Middle frontal gyrus (tissue), 1 donor: Measurements from ENCODE around the gene GBX1.

Experiments
- DNase-seq: peaks from one replicate; pipeline ENCODE4 v3.0.0-alpha.2; 2015; ENCODE audit warnings: low spot score; ENCODE audit errors: extremely low spot score

Gene GBX1

DNA sequence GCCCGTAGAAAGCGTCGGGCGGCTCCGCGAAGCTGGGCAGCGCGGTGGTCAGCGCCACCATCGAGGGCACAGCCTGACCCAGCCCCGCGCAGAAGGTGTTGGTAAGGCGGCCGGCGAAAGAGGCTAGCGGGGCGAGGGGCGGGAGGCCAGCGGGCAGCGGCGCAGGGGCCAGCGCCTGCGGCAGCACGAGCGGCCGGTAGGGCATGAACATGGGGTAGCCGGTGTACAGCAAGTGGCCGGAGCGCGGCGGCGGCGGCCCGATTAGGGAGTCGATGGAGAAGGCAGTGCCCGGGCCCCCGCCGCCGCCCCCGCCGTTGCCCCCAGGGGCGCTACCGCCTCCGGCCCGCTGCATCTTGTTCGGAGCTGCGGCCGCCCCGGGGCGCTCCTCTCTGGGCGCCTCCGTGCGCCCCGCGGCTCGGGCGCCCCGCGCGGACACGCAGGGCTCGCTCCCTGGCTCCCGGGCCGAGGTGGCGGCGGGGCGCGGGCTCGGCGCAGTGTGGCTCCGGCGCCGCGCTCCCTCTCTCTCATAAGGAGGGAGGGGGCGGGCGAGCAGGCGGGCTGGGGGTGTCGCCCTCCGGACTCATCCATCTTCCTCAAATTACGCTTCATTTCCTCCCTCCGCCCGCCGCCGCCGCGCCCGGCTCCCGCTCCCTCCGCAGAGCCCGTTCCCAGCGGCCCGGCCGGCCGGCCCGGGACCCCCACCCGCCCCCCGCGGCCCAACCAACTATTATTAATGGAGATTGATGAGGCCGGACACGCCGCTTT lies at the start of gene GBX1:
Gene GBX1 (minus strand): TSS at position 498 of the 765 bp plus-strand sequence. CDS start 146 bp downstream, at position 352.
- DNase-seq, result no peak

- DNase-seq, result no peak
Measured at GRCh38 chr7:151215396-151215795, 47.9 kb upstream of the GBX1 start.

- no peak for DNase-seq
Measured at GRCh38 chr7:151213826-151214225, 46.3 kb upstream of the GBX1 start.

DNA sequence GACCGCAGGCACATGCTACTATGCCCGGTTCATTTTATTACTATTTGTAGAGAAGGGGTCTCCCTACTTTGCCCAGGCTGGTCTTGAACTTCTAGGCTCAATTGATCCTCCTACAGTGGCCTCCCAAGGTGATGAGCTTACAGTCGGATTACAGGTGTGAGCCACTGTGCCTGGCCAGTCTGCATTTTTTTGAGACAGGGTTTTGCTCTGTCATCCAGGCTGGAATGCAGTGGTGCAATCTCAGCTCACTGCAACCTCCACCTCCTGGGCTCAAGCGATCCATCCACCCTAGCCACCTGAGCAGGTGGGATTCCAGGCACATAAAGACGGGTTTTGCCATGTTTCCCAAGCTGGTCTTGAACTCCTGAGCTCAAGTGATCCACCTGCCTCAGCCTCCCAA lies 45.1 kb upstream of the GBX1 start:
- DNase-seq, result no peak

- no peak for DNase-seq
Measured at GRCh38 chr7:151211155-151211772, 43.8 kb upstream of the GBX1 start.

DNA sequence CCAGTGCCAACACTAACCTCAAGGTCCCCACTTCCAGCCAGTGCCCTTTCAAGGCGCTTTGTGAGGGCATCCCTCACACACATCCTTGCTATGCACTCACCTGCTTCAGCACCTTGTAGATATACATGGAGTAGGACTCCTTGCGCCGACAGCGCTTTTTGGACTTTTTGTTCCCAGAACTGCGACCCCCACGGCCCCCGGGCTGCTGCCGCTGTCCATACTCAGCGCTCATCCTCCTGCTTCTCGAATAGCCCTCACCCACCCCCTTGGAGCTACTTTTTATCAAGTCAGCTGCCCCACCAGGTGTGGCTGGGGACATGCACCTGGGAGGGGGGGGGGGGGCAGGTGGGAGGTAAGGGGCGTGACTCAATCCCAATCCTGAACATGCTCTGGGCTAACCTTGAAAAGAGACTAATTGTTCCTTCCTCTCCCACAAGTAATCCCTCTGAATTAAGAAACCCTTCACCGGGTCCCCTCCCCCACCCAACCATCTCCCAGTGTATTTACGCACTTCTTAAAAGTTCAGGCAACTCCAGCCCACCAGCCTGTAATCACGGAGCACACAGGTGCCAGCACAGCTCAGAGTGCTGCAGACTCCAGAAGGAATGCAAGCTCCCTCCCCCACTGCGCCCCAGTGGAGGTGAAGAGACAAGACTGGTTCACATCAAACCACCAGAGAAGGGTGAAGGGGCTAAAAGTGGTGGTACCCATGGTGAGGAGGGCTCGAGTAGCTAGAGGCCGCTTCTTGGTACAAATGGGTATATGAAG lies 42.8 kb upstream of the GBX1 start, which contains the start of gene H2BK1:
Gene H2BK1 (minus strand): TSS at position 402 of the 768 bp plus-strand sequence. CDS start 170 bp downstream, at position 232.
- no peak for DNase-seq

- no peak for DNase-seq
Measured at GRCh38 chr7:151209588-151209987, 42.1 kb upstream of the GBX1 start.

- DNase-seq, result no peak
Measured at GRCh38 chr7:151208253-151208862, 40.9 kb upstream of the GBX1 start.

- no peak for DNase-seq
Measured at GRCh38 chr7:151207804-151208203, 40.3 kb upstream of the GBX1 start.

DNA sequence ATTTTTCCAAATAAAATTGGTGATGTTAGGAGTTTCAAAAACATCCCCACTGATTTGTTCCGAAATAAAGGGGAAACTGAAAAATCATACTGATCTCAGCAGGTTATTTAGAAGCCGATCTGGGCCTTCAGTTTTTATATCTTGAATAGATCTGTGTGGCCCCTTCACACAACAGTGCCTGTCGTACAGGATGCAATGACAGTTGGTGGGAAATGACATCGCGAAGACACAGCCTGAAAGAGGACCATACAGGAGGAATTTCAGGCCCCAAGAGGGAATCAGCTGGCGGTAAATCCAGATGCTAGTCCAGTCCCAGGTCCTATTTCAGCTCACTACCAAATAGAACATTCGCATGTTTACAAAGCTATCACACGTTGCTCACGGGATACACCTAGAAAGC lies 39.8 kb upstream of the GBX1 start:
- DNase-seq, result no peak

DNA sequence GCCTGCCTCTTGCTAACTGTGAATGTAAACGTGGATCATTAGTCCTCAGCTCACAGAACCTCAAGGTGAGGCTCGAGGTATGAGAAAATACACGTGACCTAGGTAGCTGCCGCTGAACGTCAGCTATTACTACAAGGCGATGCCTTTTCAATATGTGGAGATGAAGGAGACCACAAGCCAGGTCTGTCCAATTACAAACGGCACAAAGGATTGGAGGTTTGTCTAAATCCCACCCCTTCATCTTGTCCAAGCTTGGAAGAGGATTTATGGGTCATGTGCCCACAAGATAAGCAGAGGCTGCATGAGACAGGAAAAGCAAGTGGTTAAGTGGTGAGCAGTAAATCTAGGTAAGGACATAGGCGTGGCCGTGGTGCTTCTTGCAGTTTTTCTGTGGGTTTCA lies 39.4 kb upstream of the GBX1 start:
- no peak for DNase-seq

DNA sequence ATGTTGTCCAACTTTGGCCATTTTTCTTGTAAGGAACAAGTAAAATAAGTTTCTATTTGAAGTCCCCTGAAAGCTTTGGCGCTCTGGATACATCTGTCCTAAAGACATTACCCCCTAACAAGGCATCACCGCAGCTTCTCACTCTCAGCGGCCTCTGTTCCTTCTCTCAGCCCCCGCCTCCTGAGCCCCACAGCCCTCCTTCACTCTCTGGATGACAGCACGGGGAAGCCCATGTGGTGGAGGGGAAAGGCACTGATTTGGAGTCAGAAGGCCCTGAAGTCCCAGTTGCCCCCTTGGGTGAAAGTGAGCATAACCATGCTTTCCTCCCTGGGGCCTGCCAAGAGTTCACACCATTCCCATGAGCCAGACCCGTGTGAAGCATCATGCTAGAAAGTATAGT lies 38.2 kb upstream of the GBX1 start:
- DNase-seq, result no peak

DNA sequence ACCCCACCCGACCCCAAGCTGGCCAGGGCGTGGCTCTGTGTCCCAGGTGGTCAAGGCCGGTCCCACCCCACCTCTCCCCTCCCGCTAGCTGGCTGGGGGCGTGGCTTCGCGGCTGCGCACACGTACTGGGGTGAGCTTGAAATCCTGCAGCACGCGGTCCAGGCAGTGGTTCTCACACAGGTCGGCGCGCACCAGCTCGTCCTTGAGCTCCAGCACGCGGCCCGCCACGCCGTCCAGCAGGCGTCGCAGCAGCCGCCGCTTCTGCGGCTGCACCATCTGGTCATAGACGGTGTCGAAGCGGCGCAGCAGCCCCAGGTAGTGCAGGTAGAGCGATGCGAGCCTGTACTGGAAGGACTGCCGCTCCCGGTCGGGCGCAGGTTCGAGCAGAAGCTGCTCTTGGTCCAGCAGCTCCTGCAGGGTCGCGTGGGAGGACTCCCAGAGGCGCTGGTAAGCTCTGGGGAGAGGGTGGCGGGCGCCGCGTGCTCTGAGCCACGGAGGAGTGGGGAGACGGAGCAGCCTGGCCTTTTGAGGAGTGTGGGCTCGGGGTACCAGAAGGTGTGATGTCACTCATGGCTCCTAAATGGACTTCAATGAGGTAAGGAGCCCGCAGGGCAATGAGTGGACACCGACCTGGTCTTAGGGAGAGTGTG lies 37.0 kb upstream of the GBX1 start:
- no peak for DNase-seq

DNA sequence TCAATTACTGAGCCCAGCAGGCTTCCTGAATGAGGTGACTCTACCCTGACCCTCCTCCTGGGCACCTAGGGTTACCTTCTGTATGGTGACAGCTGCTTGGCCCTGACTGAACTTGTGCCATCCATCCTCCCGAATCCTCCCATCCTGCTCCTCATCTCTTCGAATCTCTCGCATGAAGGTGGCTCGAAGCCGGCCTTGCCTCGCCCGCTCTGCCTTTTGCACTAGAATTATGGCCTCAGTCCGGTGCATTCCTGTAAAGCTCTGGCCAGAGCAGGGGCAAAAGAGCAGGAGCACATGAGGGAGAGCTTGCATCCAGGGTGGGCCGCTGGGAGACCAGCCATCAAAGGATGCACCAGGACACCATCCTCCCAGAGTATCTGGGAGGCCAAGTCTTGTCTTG lies 35.3 kb upstream of the GBX1 start:
- no peak for DNase-seq

GRCh38 chr7:151201751-151202150 lies 34.3 kb upstream of the GBX1 start:
- no peak for DNase-seq

DNA sequence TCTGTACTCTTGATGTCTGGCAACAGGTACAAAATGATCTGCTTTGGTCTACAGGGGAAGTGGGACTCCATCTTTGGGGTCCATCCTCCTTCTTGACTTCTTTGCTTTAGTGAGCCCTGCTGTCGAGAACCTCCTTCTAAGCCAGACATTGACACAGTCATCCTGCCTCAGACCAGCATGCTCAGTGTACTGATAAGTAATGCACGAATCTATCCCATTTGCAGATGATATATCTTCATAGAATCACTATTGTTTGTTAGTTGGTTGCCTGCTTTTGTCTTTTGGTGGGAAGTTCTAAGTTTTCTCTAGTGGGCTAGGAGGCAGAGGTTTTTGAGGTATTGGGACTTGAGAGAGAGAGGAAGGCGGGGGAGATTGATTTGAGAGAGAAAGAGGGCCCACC lies 33.9 kb upstream of the GBX1 start:
- no peak for DNase-seq

DNA sequence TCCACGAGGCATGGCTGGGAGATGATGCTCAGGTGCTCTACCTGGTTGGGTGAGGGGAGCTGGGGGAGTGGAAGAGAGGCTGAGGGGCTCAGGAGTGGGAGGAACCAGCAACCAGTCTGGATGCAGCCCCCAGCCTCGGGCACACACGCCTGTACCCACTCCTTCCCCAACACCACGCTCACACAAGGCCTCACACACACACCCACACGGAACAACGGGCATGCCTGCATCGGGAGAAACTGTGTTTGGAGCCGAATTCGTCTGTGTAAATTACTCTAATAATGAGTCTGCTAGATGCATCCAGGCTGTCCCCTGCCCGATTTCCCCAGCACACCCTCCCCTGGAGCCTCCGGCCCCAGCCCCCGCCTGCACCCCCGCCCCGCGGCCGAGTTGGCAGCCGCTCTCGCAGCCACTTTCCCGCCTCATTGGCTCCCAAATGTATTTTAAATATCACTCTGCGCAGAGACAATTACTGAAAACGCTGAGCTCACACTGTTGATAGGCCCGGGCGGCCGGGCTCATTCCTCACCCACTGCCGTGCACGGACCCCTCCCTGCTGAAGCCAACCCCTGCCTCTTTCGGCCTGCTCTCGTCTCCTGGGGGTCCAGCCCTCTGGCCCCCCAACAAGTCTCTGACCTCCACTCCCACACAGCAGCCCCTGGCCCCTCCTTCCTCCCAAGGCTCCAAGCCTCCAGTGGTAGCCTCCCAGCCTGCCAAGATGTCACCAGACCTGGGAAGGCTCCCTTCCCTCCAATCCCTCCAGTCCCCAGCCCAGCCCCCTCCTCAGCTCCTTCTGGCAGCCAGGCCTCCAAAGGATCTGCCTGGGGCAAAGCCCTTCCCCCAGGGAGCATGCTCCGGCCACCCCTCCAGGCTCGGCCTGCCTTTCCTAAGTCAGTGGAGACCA lies 31.7 kb upstream of the GBX1 start:
- no peak for DNase-seq

GRCh38 chr7:151197932-151198331 lies 30.4 kb upstream of the GBX1 start:
- DNase-seq, result no peak

GRCh38 chr7:151195616-151196450 lies 28.3 kb upstream of the GBX1 start:
- no peak for DNase-seq
